Activated naive CD8-positive, alpha-beta T cell treated with anti-CD3 and anti-CD28 coated beads, Interleukin-2, amount 10 ng/mL, durations not matched to agents 7 days and 5 days (primary cell): ENCODE data around the gene DCBLD2. TPM values are rescaled to one million over a fixed set of nuclear protein-coding genes. Genes with fewer than 3 reads are reported as not detected.
"Not testable (repeated sequence)": the region's sequence is repeated elsewhere in the genome, so short reads cannot be mapped to it uniquely, and the experiment has no call there.

Experiments used
- ATAC-seq: fragments of 150-1000 bp; cut with Tn5 transposase; one replicate; pipeline ENCODE4 v1.10.0; 2021; ENCODE audit warnings: low read depth, moderate library complexity
- POLR2A ChIA-PET: fragments of 350-600 bp; sonication (Branson Sonifier 250); formaldehyde crosslinking; loops from one replicate; lab custom pipeline; 2021; ENCODE audit warnings: antibody characterized with exemption; lab: Charles Lee
- DNase-seq: peaks from one replicate; pipeline ENCODE4 v3.0.0; 2021
- H3K27ac Mint-ChIP-seq: one replicate; pipeline ENCODE4 v1.8.0; 2022; ENCODE audit warnings: mild to moderate bottlenecking, mixed read lengths
- H3K27me3 Mint-ChIP-seq: one replicate; pipeline ENCODE4 v1.8.0; 2022; ENCODE audit warnings: mild to moderate bottlenecking, moderate library complexity, mixed read lengths
- H3K36me3 Mint-ChIP-seq: one replicate; pipeline ENCODE4 v1.8.0; 2021; ENCODE audit warnings: mild to moderate bottlenecking, mixed read lengths
- H3K4me1 Mint-ChIP-seq: one replicate; pipeline ENCODE4 v1.8.0; 2021; ENCODE audit warnings: mixed read lengths
- H3K4me3 Mint-ChIP-seq: one replicate; pipeline ENCODE4 v1.8.0; 2022; ENCODE audit warnings: mild to moderate bottlenecking, moderate library complexity, mixed read lengths
- H3K9me3 Mint-ChIP-seq: one replicate; pipeline ENCODE4 v1.8.0; 2021; ENCODE audit warnings: mixed read lengths
- total RNA-seq, 2 experiments: library from RNA; stranded (reverse); gene quantifications; one replicate each; pipeline ENCODE4 v1.2.3, GENCODE V29; 2021

Gene DCBLD2
- total RNA-seq, 2 experiments from 2014 or later: 0.82 to 1.2 TPM

- H3K27me3 Mint-ChIP-seq: no peaks in the 10 kb centered on the region
- H3K36me3 Mint-ChIP-seq: peaks cover 2% of the 10 kb centered on the region
- H3K9me3 Mint-ChIP-seq: peaks cover 2% of the 10 kb centered on the region
- no peak overlapping the region for H3K4me3 Mint-ChIP-seq
- POLR2A ChIA-PET: no interaction called here
- no peaks in the 10 kb centered on the region for H3K4me1 Mint-ChIP-seq
- H3K27ac Mint-ChIP-seq: no peak overlapping the region
- no peak for ATAC-seq
- DNase-seq: no peak
Measured at GRCh38 chr3:98839846-98840245, 61.6 kb downstream of the DCBLD2 start.

GRCh38 chr3:98831060-98831459 is 70.4 kb downstream of the DCBLD2 start:
- H3K27ac Mint-ChIP-seq, H3K4me1 Mint-ChIP-seq, H3K9me3 Mint-ChIP-seq, H3K36me3 Mint-ChIP-seq, POLR2A ChIA-PET, DNase-seq, H3K27me3 Mint-ChIP-seq, H3K4me3 Mint-ChIP-seq, ATAC-seq: not testable (repeated sequence)

GRCh38 chr3:98829246-98829832 is 72.2 kb downstream of the DCBLD2 start:
- H3K36me3 Mint-ChIP-seq: no peaks in the 10 kb centered on the region
- no peaks in the 10 kb centered on the region for H3K9me3 Mint-ChIP-seq
- H3K27ac Mint-ChIP-seq: no peak overlapping the region
- no peaks in the 10 kb centered on the region for H3K4me1 Mint-ChIP-seq
- POLR2A ChIA-PET: no interaction called here
- DNase-seq (no peak), ATAC-seq (no peak)
- H3K4me3 Mint-ChIP-seq: no peak overlapping the region
- peaks cover 4% of the 10 kb centered on the region for H3K27me3 Mint-ChIP-seq

GRCh38 chr3:98827221-98827920 is 74.1 kb downstream of the DCBLD2 start:
- Mint-ChIP-seq H3K4me1 (no peaks in the 10 kb centered on the region), H3K4me3 (no peak overlapping the region), H3K9me3 (no peaks in the 10 kb centered on the region), H3K27ac (no peak overlapping the region), H3K27me3 (peaks cover 4% of the 10 kb centered on the region), H3K36me3 (no peaks in the 10 kb centered on the region)
- DNase-seq: no peak
- no peak for ATAC-seq
- POLR2A ChIA-PET: no interaction called here

DNA sequence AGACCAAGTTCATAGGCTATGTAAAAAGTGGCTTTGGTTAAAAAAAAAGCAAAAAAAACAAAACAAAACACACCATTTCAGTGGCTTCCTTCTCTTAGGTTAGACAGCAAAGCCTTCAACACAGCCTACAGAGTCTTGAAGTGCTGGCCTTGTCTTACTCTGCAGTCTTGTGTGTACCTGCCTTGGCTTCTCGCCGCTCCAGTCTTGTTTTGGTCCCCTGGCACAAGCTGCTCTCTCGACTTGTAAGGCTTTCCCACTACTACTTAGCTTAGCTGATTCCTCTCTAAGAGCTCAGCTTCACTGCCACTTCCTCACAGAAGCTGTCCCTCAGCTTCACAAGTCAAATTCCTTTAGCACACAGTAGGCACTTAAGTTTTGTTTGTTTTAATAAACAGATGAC is 75.4 kb downstream of the DCBLD2 start:
- Mint-ChIP-seq H3K27me3 (peaks cover 4% of the 10 kb centered on the region), H3K4me1 (no peaks in the 10 kb centered on the region), H3K9me3 (no peaks in the 10 kb centered on the region), H3K27ac (no peak overlapping the region), H3K36me3 (no peaks in the 10 kb centered on the region), H3K4me3 (no peak overlapping the region)
- POLR2A ChIA-PET: no interaction called here
- no peak for DNase-seq
- no peak for ATAC-seq

DNA sequence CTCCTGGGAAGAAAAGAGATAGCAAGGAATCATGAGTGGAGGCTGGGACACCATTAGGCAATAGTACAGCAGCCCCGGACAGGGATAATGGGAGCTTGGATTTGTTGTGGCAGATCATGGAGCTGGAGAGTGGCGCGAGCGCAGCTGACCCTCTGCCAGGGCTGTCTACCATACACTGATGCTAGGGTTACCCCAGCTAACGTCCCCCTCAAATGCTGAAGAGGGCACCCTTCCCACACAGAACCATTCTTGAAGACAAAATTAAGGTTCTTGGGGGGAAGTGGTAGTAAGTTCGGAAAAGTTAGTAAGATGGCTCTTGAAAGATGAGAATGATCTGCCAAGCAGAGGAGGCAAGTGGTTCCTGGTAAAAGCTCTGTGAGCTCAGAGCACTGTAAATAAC is 77.2 kb downstream of the DCBLD2 start:
- Mint-ChIP-seq H3K4me3 (no peak overlapping the region), H3K27me3 (peaks cover 4% of the 10 kb centered on the region), H3K4me1 (no peaks in the 10 kb centered on the region), H3K36me3 (no peaks in the 10 kb centered on the region), H3K9me3 (no peaks in the 10 kb centered on the region), H3K27ac (no peak overlapping the region)
- no peak for ATAC-seq
- POLR2A ChIA-PET: no interaction called here
- DNase-seq: no peak

GRCh38 chr3:98823791-98824190 is 77.7 kb downstream of the DCBLD2 start:
- H3K36me3 Mint-ChIP-seq: no peaks in the 10 kb centered on the region
- H3K27ac Mint-ChIP-seq: no peak overlapping the region
- H3K4me3 Mint-ChIP-seq: no peak overlapping the region
- DNase-seq (no peak), ATAC-seq (no peak)
- H3K4me1 Mint-ChIP-seq: no peaks in the 10 kb centered on the region
- H3K27me3 Mint-ChIP-seq: peaks cover 4% of the 10 kb centered on the region
- no peaks in the 10 kb centered on the region for H3K9me3 Mint-ChIP-seq
- POLR2A ChIA-PET: no interaction called here

DNA sequence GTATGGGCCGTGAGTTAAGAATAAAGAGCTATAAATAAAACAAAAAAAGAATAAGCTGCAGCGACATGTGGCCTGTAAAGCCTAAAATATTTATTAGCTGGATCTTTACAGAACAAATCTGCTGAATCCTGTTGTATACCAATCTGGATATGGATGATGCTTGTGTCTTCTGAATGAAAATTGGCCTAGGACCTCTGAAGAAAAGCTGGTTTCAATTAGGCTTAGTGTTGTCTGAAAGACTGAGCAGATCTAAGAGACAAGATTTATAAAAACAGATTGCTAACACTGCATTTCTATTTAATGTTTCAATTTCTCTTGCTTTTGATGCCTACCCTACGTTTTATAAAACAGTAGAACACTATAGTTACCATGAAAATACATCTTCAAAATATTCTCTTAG is 80.4 kb downstream of the DCBLD2 start:
- POLR2A ChIA-PET: no interaction called here
- Mint-ChIP-seq H3K27me3 (no peaks in the 10 kb centered on the region), H3K36me3 (no peaks in the 10 kb centered on the region), H3K4me1 (no peaks in the 10 kb centered on the region), H3K27ac (no peak overlapping the region), H3K4me3 (no peak overlapping the region), H3K9me3 (no peaks in the 10 kb centered on the region)
- DNase-seq (no peak), ATAC-seq (no peak)

GRCh38 chr3:98817547-98818041 is 83.9 kb downstream of the DCBLD2 start:
- peak; percentile 74 for ATAC-seq
- DNase-seq: no peak
- H3K27me3 Mint-ChIP-seq: no peaks in the 10 kb centered on the region
- POLR2A ChIA-PET: no interaction called here
- H3K4me1 Mint-ChIP-seq: no peaks in the 10 kb centered on the region
- H3K9me3 Mint-ChIP-seq: no peaks in the 10 kb centered on the region
- H3K4me3 Mint-ChIP-seq: no peak overlapping the region
- no peak overlapping the region for H3K27ac Mint-ChIP-seq
- H3K36me3 Mint-ChIP-seq: no peaks in the 10 kb centered on the region

DNA sequence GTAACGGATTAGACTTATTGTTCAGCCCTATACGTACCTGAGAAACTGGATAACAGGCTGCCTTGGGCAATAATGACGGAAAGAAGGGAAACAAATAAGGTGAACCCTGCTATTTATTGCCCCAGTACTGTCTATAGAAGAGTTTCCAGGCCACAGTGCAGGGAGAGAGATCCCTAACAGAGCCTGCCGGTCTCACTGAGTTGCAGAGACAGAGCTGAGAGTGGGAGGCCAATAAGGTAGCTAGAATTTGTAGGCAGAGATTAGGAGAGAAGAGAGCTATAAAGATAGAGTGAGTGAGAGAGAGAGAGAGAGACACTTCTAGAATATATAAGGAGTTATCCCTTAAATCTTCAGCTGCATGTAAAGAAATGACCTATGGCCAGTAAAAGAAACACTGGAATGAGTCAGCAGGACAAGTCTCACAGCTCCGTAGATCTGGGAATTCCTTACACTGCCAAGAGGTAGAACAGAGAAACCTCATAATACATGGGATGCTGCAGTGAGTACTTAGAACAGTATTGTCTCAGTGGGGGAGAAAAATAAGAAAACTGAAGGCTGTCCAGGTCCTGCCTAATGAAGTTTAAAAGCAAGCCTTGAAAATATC is 86.6 kb downstream of the DCBLD2 start:
- no peak overlapping the region for H3K27ac Mint-ChIP-seq
- DNase-seq: no peak
- H3K36me3 Mint-ChIP-seq: no peaks in the 10 kb centered on the region
- H3K4me3 Mint-ChIP-seq: no peak overlapping the region
- no peaks in the 10 kb centered on the region for H3K9me3 Mint-ChIP-seq
- POLR2A ChIA-PET: no interaction called here
- no peaks in the 10 kb centered on the region for H3K4me1 Mint-ChIP-seq
- no peaks in the 10 kb centered on the region for H3K27me3 Mint-ChIP-seq
- no peak for ATAC-seq

- Mint-ChIP-seq H3K27ac (no peak overlapping the region), H3K36me3 (no peaks in the 10 kb centered on the region), H3K4me1 (no peaks in the 10 kb centered on the region), H3K27me3 (no peaks in the 10 kb centered on the region), H3K9me3 (no peaks in the 10 kb centered on the region), H3K4me3 (no peak overlapping the region)
- no peak for ATAC-seq
- POLR2A ChIA-PET: no interaction called here
- no peak for DNase-seq
Measured at GRCh38 chr3:98812851-98813374, 88.6 kb downstream of the DCBLD2 start.

GRCh38 chr3:98811048-98811447 is 90.4 kb downstream of the DCBLD2 start:
- no peaks in the 10 kb centered on the region for H3K4me1 Mint-ChIP-seq
- POLR2A ChIA-PET: no interaction called here
- H3K9me3 Mint-ChIP-seq: no peaks in the 10 kb centered on the region
- no peaks in the 10 kb centered on the region for H3K27me3 Mint-ChIP-seq
- H3K36me3 Mint-ChIP-seq: no peaks in the 10 kb centered on the region
- DNase-seq (no peak), ATAC-seq (no peak)
- H3K27ac Mint-ChIP-seq: no peak overlapping the region
- no peak overlapping the region for H3K4me3 Mint-ChIP-seq

GRCh38 chr3:98809557-98809956 is 91.9 kb downstream of the DCBLD2 start:
- Mint-ChIP-seq H3K4me3 (no peak overlapping the region), H3K36me3 (no peaks in the 10 kb centered on the region)

GRCh38 chr3:98808071-98808470 is 93.4 kb downstream of the DCBLD2 start:
- DNase-seq (no peak), ATAC-seq (no peak)
- Mint-ChIP-seq H3K27ac (no peak overlapping the region), H3K4me1 (no peaks in the 10 kb centered on the region), H3K4me3 (no peak overlapping the region), H3K27me3 (no peaks in the 10 kb centered on the region), H3K36me3 (no peaks in the 10 kb centered on the region), H3K9me3 (no peaks in the 10 kb centered on the region)
- POLR2A ChIA-PET: no interaction called here

More at GRCh38 chr3:98809557-98809956, 91.9 kb downstream of the DCBLD2 start:
- H3K4me1 Mint-ChIP-seq: no peaks in the 10 kb centered on the region
- POLR2A ChIA-PET: no interaction called here
- no peak overlapping the region for H3K27ac Mint-ChIP-seq
- no peaks in the 10 kb centered on the region for H3K27me3 Mint-ChIP-seq
- no peak for DNase-seq
- no peaks in the 10 kb centered on the region for H3K9me3 Mint-ChIP-seq
- no peak for ATAC-seq
